Trophoblast cell (in vitro differentiated cells and primary cell): ENCODE measurements around the gene DNAJC6.

Experiments
- DNase-seq, 2 donors: peaks; one replicate each; pipeline ENCODE4 v3.0.0-alpha.2; 2016
- H2AFZ ChIP-seq: 2 replicates; pipeline ENCODE4 v1.6.1; 2013; ENCODE audit warnings: low read length, moderate library complexity, mild to moderate bottlenecking; ENCODE audit not compliant: insufficient read depth, poor library complexity
- H2AK5ac ChIP-seq: 2 replicates; pipeline ENCODE4 v1.6.1; 2013; ENCODE audit warnings: mild to moderate bottlenecking, low read length
- H2BK120ac ChIP-seq: 2 replicates; pipeline ENCODE4 v1.6.1; 2013; ENCODE audit warnings: low read length, mild to moderate bottlenecking, moderate library complexity; ENCODE audit not compliant: insufficient read depth, poor library complexity
- H2BK12ac ChIP-seq: 2 replicates; pipeline ENCODE4 v1.6.1; 2013; ENCODE audit warnings: mild to moderate bottlenecking, low read length, moderate library complexity
- H2BK5ac ChIP-seq: 2 replicates; pipeline ENCODE4 v1.6.1; 2013; ENCODE audit warnings: low read length, low read depth, moderate library complexity, mild to moderate bottlenecking; ENCODE audit not compliant: poor library complexity
- H3K14ac ChIP-seq: 2 replicates; pipeline ENCODE4 v1.6.1; 2013; ENCODE audit warnings: mild to moderate bottlenecking, low read length
- H3K18ac ChIP-seq: 2 replicates; pipeline ENCODE4 v1.6.1; 2013; ENCODE audit warnings: mild to moderate bottlenecking, low read length
- H3K23ac ChIP-seq: 2 replicates; pipeline ENCODE4 v1.6.1; 2013; ENCODE audit warnings: low read length
- H3K27ac ChIP-seq: 2 replicates; pipeline ENCODE4 v1.5.1; 2013; ENCODE audit warnings: low read depth, mild to moderate bottlenecking, inconsistent platforms, low read length, moderate library complexity
- H3K27me3 ChIP-seq: 2 replicates; pipeline ENCODE4 v1.6.1; 2013; ENCODE audit warnings: inconsistent platforms, mild to moderate bottlenecking, low read length, moderate library complexity; ENCODE audit not compliant: insufficient read depth
- H3K36me3 ChIP-seq, 2 experiments: 1 replicate in 1 of 2; 2 replicates in 1 of 2; pipeline ENCODE4 v1.6.1; 2013; ENCODE audit warnings: low read length in 2 of 2, mild to moderate bottlenecking in 2 of 2, moderate library complexity in 1 of 2; ENCODE audit not compliant: insufficient read depth in 2 of 2, control insufficient read depth in 1 of 2
- H3K4ac ChIP-seq: 2 replicates; pipeline ENCODE4 v1.6.1; 2013; ENCODE audit warnings: low read depth, mild to moderate bottlenecking, low read length, moderate library complexity
- H3K4me1 ChIP-seq, 2 experiments: 1 replicate in 1 of 2; 2 replicates in 1 of 2; pipeline ENCODE4 v1.6.1; 2013; ENCODE audit warnings: low read length in 2 of 2, mild to moderate bottlenecking in 2 of 2, moderate library complexity in 1 of 2; ENCODE audit not compliant: insufficient read depth in 2 of 2, control insufficient read depth in 1 of 2
- H3K4me2 ChIP-seq: 2 replicates; pipeline ENCODE4 v1.6.1; 2013; ENCODE audit warnings: inconsistent platforms, mild to moderate bottlenecking, low read length, moderate library complexity
- H3K4me3 ChIP-seq: 2 replicates; pipeline ENCODE4 v1.5.1; 2013; ENCODE audit warnings: mild to moderate bottlenecking, low read depth, low read length, inconsistent platforms
- H3K79me1 ChIP-seq: one replicate; pipeline ENCODE4 v1.6.1; 2013; ENCODE audit warnings: low read length
- H3K79me2 ChIP-seq: 2 replicates; pipeline ENCODE4 v1.6.1; 2013; ENCODE audit warnings: low read length, mild to moderate bottlenecking; ENCODE audit not compliant: control insufficient read depth, insufficient read depth, poor library complexity
- H3K9ac ChIP-seq: 2 replicates; pipeline ENCODE4 v1.6.1; 2013; ENCODE audit warnings: mild to moderate bottlenecking, low read length
- H3K9me3 ChIP-seq: 2 replicates; pipeline ENCODE4 v1.6.1; 2013; ENCODE audit warnings: low read depth, mild to moderate bottlenecking, control low read depth, inconsistent platforms, low read length; ENCODE audit not compliant: insufficient read depth
- H4K12ac ChIP-seq: 2 replicates; pipeline ENCODE4 v1.6.1; 2013; ENCODE audit warnings: low read depth, mild to moderate bottlenecking, low read length, moderate library complexity
- H4K8ac ChIP-seq: 2 replicates; pipeline ENCODE4 v1.6.1; 2013; ENCODE audit warnings: low read depth, mild to moderate bottlenecking, low read length, moderate library complexity
- H4K91ac ChIP-seq: one replicate; pipeline ENCODE4 v1.6.1; 2013; ENCODE audit warnings: low read depth, mild to moderate bottlenecking, low read length, moderate library complexity
- WGBS: extraction: QIAGEN DNeasy Blood & Tissue Kit; methylation state at CpG from one replicate; pipeline ENCODE4 v1.1.7; 2013; ENCODE audit warnings: missing lambda C conversion rate; ENCODE audit not compliant: insufficient read length, insufficient coverage; ENCODE audit errors: extremely low coverage; 5-methylcytosine and 5-hydroxymethylcytosine counted together

DNAJC6 gene

DNA sequence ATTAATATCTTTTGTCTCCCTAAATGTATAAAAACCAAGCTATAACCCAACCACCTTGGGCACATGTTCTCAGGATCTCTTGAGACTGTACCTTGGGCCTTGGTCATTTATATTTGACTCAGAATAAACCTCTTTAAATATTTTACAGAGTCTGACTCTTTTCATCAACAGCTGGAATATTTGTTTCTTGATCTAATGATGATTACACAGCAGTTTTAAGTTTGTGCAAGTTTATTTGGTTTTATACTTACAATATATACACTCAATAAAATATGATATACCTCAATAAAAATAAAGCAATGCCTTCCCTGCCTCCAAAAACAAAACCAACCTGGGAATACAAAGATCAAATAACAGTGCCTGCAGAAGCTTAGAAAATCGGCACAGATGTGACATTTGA is 133.1 kb downstream of the DNAJC6 start:
- Histone ChIP-seq H2BK120ac (no peak overlapping the region), H3K23ac (no peak overlapping the region), H3K27ac (no peak overlapping the region), H2BK5ac (no peak overlapping the region), H2AFZ (no peak overlapping the region), H3K18ac (no peak overlapping the region), H3K4ac (no peak overlapping the region), H3K4me1 (peaks cover 0 to under 1% of the 10 kb centered on the region in 2 experiments), H2BK12ac (no peak overlapping the region), H3K4me2 (no peak overlapping the region), H4K12ac (no peak overlapping the region), H3K9ac (no peak overlapping the region), H4K91ac (no peak overlapping the region), H2AK5ac (no peak overlapping the region), H3K36me3 (peaks cover 0 to 2% of the 10 kb centered on the region in 2 experiments), H3K79me1 (peaks cover 4% of the 10 kb centered on the region), H3K14ac (no peak overlapping the region), H3K4me3 (no peak overlapping the region), H3K9me3 (no peaks in the 10 kb centered on the region), H3K27me3 (no peaks in the 10 kb centered on the region), H4K8ac (no peak overlapping the region), H3K79me2 (no peaks in the 10 kb centered on the region)
- no CpG with 5 or more reads among the region's 1 CpG for WGBS
- no peak for DNase-seq

DNA sequence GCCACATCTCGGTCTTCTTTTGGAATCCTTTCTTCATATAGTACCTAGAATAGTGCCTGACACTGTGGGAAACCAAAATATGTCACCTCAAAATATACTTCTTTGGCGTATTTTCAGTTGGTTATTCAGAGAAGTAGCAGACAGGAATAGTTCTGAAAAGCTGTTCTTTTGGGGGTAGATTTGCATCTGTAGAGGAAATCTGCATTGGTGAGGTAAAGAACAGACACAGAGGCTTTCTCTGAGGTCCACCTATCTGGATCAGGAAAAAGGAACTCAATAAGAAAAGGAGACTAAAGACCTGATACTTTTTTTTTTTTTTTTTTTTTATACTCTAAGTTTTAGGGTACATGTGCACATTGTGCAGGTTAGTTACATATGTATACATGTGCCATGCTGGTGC is 134.3 kb downstream of the DNAJC6 start:
- Histone ChIP-seq H3K9ac (no peak overlapping the region), H3K27me3 (no peaks in the 10 kb centered on the region), H3K27ac (no peak overlapping the region), H2BK5ac (no peak overlapping the region), H3K23ac (no peak overlapping the region), H3K14ac (no peak overlapping the region), H2AK5ac (no peak overlapping the region), H3K9me3 (no peaks in the 10 kb centered on the region), H3K18ac (no peak overlapping the region), H4K8ac (no peak overlapping the region), H3K4ac (no peak overlapping the region), H2AFZ (no peak overlapping the region), H4K91ac (no peak overlapping the region), H3K79me2 (no peaks in the 10 kb centered on the region), H2BK12ac (no peak overlapping the region), H3K4me3 (no peak overlapping the region), H2BK120ac (no peak overlapping the region), H3K79me1 (no peaks in the 10 kb centered on the region), H4K12ac (no peak overlapping the region), H3K4me1 (no peaks in the 10 kb centered on the region), H3K4me2 (no peak overlapping the region), H3K36me3 (no peaks in the 10 kb centered on the region)
- DNase-seq, result no peak
- WGBS, result no CpG with 5 or more reads among the region's 2 CpGs

GRCh38 chr1:65444128-65444640 is 134.8 kb downstream of the DNAJC6 start:
- H3K36me3 ChIP-seq, result no peaks in the 10 kb centered on the region
- no peak overlapping the region for H3K14ac ChIP-seq
- no peak overlapping the region for H3K23ac ChIP-seq
- no peak overlapping the region for H3K18ac ChIP-seq
- no peaks in the 10 kb centered on the region for H3K27me3 ChIP-seq
- no peaks in the 10 kb centered on the region for H3K79me2 ChIP-seq
- no peak overlapping the region for H4K8ac ChIP-seq
- no peak overlapping the region for H4K12ac ChIP-seq
- no peak for DNase-seq
- H3K4me1 ChIP-seq, result no peaks in the 10 kb centered on the region
- no peak overlapping the region for H2BK5ac ChIP-seq
- no peaks in the 10 kb centered on the region for H3K9me3 ChIP-seq
- no CpG with 5 or more reads among the region's 5 CpGs for WGBS
- no peak overlapping the region for H2AK5ac ChIP-seq
- no peak overlapping the region for H3K4me3 ChIP-seq
- H2BK120ac ChIP-seq, result no peak overlapping the region
- no peak overlapping the region for H4K91ac ChIP-seq
- H3K79me1 ChIP-seq, result no peaks in the 10 kb centered on the region
- no peak overlapping the region for H2BK12ac ChIP-seq
- no peak overlapping the region for H3K9ac ChIP-seq
- no peak overlapping the region for H3K4ac ChIP-seq
- no peak overlapping the region for H3K4me2 ChIP-seq
- H2AFZ ChIP-seq, result no peak overlapping the region
- no peak overlapping the region for H3K27ac ChIP-seq

- Histone ChIP-seq H3K4me2 (no peak overlapping the region), H2AK5ac (no peak overlapping the region), H3K36me3 (no peaks in the 10 kb centered on the region), H3K23ac (no peak overlapping the region), H3K9ac (no peak overlapping the region), H2AFZ (no peak overlapping the region), H3K4me3 (no peak overlapping the region), H2BK5ac (no peak overlapping the region), H3K79me2 (no peaks in the 10 kb centered on the region), H4K8ac (no peak overlapping the region), H3K27ac (no peak overlapping the region), H3K14ac (no peak overlapping the region), H4K91ac (no peak overlapping the region), H4K12ac (no peak overlapping the region), H3K9me3 (no peaks in the 10 kb centered on the region), H2BK120ac (no peak overlapping the region), H3K4ac (no peak overlapping the region), H3K79me1 (no peaks in the 10 kb centered on the region), H3K27me3 (no peaks in the 10 kb centered on the region), H2BK12ac (no peak overlapping the region), H3K4me1 (no peaks in the 10 kb centered on the region), H3K18ac (no peak overlapping the region)
- DNase-seq, result no peak
- no CpG with 5 or more reads among the region's 1 CpG for WGBS
Measured at GRCh38 chr1:65445837-65446236, 136.5 kb downstream of the DNAJC6 start.
